HG03196 (cell line): ENCODE measurements around the gene C17orf107.
A peak's percentile ranks its signal among the peaks of the same experiment; 100 is the strongest.

Experiments used
- ATAC-seq: cut with Tn5 transposase; IDR thresholded peaks from one replicate; pipeline ENCODE4 v1.9.1; 2021; ENCODE audit not compliant: unreplicated experiment

The C17orf107 gene

DNA sequence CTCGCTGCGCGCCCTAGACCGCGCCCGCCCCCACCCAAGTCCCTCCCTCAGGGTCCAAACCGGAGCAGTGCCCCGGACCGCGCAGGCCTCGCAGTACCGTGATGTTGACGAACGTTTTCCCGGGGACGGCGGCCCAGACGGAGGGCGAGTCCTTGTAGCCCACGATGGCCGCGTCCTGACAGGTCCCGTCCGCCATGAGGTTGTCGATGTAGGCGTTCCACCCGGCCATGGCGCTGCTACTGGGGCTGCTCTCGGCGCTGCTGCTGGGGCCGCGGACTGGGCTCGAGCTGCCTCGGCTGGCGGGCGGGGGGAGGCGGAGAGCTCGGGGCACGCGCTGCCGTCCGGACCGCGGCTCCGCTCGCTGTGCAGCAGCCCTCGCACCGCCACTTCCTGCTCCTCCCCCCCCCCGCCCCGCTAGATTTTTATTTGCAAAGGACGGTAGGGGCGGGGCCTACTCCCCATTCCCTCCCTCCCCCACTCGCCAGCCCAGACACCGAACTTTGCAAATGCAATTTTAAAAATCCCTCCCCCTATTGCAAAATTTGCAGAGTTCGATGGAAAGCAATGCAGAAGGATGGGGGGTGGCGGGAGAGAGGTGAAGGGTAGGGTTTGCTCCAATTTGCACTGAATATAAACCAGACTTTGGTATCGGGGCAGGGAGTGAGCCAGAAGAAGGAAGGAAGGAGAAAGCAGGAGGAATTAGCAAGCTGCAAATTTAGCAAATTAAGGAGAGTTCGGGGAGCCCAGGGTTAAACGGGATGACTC lies 49.0 kb downstream of the C17orf107 start, which contains the start of gene PFN1:
Gene PFN1 (minus strand): TSS at position 365 of the 765 bp plus-strand sequence. CDS start 136 bp downstream, at position 229.
- ATAC-seq = peak; percentile 21

DNA sequence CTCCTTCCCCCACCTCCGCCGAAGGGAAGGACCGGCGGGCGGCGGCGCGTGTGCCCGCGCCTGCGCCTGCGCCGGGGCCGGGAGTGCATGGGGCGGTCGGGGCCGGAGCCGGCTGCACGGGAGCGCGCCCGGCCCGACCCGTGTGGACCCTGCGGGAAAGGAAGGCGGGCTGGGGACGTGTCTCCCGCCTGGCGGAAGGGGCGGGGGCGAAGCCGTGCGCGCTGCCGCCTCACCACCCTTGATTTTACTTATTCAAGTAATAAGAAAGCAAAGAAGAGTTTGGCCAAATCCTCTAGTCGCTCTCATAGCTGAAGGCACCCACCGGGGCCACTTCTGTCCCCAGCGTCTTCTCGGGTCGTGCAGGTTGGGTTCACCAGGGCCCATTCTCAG lies 49.6 kb downstream of the C17orf107 start:
- peak; percentile 30 for ATAC-seq

DNA sequence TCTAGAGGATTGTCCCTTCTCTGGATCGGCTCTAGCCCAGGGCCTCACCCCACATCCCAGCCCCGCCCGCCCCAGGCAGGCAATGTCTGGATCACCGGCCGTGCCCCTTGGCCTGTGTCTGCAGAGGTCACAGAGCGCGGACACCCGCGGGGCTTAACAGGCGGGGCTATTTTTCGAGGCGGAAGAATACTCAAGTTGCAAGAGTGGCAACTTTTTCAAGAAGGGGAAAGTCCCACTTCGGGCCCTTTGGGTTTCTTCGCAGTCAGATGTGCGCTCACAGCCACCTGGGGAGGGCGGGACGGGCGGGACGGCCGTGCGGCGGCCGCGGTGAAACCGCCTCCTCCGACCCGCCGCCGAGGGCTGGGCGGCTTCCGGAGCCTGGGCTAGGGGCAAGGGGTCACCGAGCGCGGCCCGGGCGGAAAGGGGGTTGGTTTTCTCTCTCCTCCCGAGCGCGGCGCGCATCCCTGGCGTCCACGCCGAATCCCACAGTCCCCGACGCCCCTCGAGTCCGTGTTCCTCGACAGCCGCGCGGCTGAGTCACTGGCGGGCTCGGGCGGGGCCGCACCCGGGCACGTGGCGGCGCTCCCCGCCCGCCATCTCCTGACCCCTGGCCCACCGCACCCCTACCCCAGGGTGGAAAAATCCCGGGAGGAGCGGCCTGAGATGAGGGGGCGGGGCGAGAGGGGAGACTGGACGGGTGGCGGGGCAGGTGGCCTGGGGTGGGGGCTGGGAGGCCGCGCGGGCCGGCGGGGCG lies 50.2 kb downstream of the C17orf107 start:
- peak; percentile 15 for ATAC-seq

DNA sequence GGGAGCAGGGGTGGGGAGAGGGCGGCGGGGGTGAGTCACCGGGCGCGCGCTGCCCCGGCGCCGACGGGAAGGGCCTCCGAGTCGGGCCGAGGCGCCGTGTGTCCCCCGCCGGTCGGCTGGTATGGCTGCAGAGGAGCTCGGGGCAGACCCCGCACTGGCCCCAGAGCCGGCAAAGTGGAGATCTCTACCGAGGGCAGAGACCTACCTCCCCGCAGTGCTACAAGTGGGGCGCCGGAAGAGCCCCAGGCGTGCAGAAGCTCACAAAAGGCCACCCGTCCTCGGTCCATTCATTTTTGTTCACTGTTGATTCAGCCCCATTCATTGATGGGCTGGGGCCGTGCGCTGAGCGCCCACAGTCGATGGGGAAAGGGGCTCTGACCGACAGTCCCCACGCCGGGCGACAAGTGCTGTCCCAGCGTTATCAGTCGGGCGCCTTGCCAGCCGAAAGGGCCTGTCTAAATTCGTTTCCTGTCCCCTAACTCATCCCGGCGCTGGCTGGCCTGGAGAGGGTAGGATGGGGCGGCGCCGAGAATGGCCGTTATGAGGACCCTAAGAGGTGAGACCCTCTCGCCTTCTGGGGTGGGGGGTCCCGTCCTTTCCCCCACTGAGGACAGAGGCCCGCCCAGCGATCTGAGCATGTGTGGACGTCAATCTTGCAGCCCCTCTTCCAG lies 50.9 kb downstream of the C17orf107 start:
- ATAC-seq = no peak

DNA sequence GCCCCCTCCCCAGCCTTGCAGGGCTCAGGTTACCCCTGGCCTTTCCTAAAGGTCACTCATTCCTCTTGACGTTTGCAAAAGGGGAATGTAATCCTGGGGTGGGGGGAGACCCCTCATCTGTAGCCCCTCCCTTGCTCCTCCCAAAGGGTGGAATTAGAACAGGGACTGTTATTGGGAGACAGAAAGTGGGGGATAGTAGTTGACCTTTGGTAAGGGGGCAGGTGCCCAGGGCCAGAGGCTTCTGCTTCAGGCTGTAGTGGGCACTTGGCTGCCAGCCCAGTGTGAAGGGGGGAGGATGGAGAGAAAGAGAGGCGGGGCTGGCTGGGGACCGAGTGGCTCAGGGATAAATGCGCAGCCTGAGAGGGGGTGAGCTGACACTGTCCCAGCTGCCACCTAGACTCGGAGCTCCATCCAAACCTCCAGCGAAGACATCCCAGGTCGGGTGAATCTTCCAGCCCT lies 51.4 kb downstream of the C17orf107 start, which contains the start of gene ENO3:
Gene ENO3 (plus strand): TSS at position 374 of the 459 bp plus-strand sequence. CDS start 711 bp downstream, outside the sequence.
- ATAC-seq = no peak

DNA sequence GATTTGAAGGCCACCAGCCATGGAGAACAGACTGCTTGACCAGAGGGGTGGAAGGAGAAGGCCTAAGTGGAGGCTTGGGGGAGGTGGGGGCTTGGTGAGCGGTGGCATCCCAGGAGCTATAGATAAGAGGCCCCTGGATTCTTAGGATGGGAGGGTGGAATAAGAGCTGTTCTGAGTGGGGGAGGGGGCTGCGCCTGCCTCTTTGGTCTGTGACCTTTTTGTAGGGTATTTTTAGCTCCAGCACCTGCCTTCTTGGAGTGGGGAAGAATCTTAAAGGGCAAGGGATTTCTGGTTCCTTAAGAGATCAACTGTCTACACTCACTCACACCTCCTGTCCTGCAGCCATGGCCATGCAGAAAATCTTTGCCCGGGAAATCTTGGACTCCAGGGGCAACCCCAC lies 52.1 kb downstream of the C17orf107 start:
- no peak for ATAC-seq
